HCT116 (cell line): Measurements from ENCODE around the gene FOXP1. TPM values are rescaled to one million over a fixed set of nuclear protein-coding genes. Genes with fewer than 3 reads are reported as not detected.

Experiments used
- ATAC-seq: fragments of 200-7000 bp; cut with Tn5 transposase; 2 replicates; pipeline ENCODE4 v1.9.1; 2020; ENCODE audit warnings: mild to moderate bottlenecking, moderate library complexity
- BruUV-seq: library from RNA; stranded (reverse); fragments of 400-500 nt; replicated peaks from 2 replicates; lab custom pipeline; 2021; lab: Mats Ljungman, UMichigan
- CTCF ChIA-PET: fragments of 300-600 bp; sonication (Branson Sonifier 250); formaldehyde crosslinking; loops from one replicate; lab custom pipeline; 2021; ENCODE audit warnings: antibody characterized with exemption; lab: Charles Lee
- POLR2A ChIA-PET: fragments of 300-600, 350-600 bp; sonication (Branson Sonifier 250); formaldehyde crosslinking; loops from one replicate; lab custom pipeline; 2021; ENCODE audit warnings: antibody characterized with exemption; lab: Charles Lee
- RAD21 ChIA-PET, 2 experiments: fragments of 300-600 bp; sonication (Branson Sonifier 250); formaldehyde crosslinking; loops; one replicate each; lab custom pipeline; 2023; ENCODE audit warnings: low total read pairs in 2 of 2; ENCODE audit not compliant: uncharacterized antibody in 2 of 2, unreplicated experiment in 2 of 2, low non-redundant PET in 1 of 2; lab: Charles Lee
- DNase-seq: peaks from one replicate; pipeline ENCODE4 v3.0.0-alpha.2; 2010; ENCODE audit warnings: low read depth, low spot score
- H2AFZ ChIP-seq: fragments of 200-600 bp; shearing (Covaris generic), sonication (generic); 2 replicates; pipeline ENCODE4 v1.6.1; 2017; ENCODE audit warnings: low read depth, mixed run types, mixed read lengths, antibody characterized with exemption, low read length; ENCODE audit not compliant: poor library complexity, severe bottlenecking
- H3K27ac ChIP-seq: 2 replicates; pipeline ENCODE4 v1.5.1; 2012; ENCODE audit warnings: low read depth, low read length
- H3K27me3 ChIP-seq: fragments of 200-600 bp; sonication (generic); 2 replicates; pipeline ENCODE4 v1.6.1; 2016; ENCODE audit warnings: mixed run types, low read length, mixed read lengths; ENCODE audit not compliant: insufficient read depth
- H3K36me3 ChIP-seq, 2 experiments: fragments of 200-500 bp in 1 of 2; fragments of 200-600 bp in 1 of 2; sonication (Bioruptor generic) in 1 of 2; sonication (generic) in 1 of 2; 2 replicates each; pipeline versions ENCODE4 v1.5.1 to v1.6.1; 2014 to 2016; ENCODE audit warnings: low read length in 2 of 2, inconsistent platforms in 1 of 2, mixed read lengths in 1 of 2, mixed run types in 1 of 2; ENCODE audit not compliant: insufficient read depth in 2 of 2, control insufficient read depth in 1 of 2
- H3K4me1 ChIP-seq, 2 experiments: fragments of 200-600 bp in 1 of 2; sonication (generic) in 1 of 2; 2 replicates each; pipeline versions ENCODE4 v1.5.1 to v1.6.1; 2012 to 2017; ENCODE audit warnings: low read length in 2 of 2, inconsistent platforms in 1 of 2, mild to moderate bottlenecking in 1 of 2, mixed read lengths in 1 of 2, mixed run types in 1 of 2, moderate library complexity in 1 of 2; ENCODE audit not compliant: insufficient read depth in 2 of 2, control insufficient read depth in 1 of 2
- H3K4me2 ChIP-seq: fragments of 200-600 bp; sonication (generic); 2 replicates; pipeline ENCODE4 v1.6.1; 2017; ENCODE audit warnings: mixed run types, low read length, mixed read lengths
- H3K4me3 ChIP-seq, 2 experiments: fragments of 200-600 bp in 1 of 2; sonication (generic) in 1 of 2; replicated peaks in 1 of 2; 2 replicates each; pipeline ENCODE4 v1.5.1; 2011 to 2016; ENCODE audit warnings: low read length in 2 of 2, control low read depth in 1 of 2, low read depth in 1 of 2, mild to moderate bottlenecking in 1 of 2, mixed read lengths in 1 of 2, mixed run types in 1 of 2
- H3K79me2 ChIP-seq: fragments of 200-600 bp; sonication (generic); 2 replicates; pipeline ENCODE4 v1.6.1; 2017; ENCODE audit warnings: mild to moderate bottlenecking, mixed run types, low read length, moderate library complexity, mixed read lengths; ENCODE audit not compliant: insufficient read depth
- H3K9ac ChIP-seq: fragments of 200-600 bp; sonication (generic); 2 replicates; pipeline ENCODE4 v1.6.1; 2016; ENCODE audit warnings: low read length, mixed read lengths
- H3K9me2 ChIP-seq: fragments of 200-600 bp; sonication (generic), shearing (Covaris generic); 2 replicates; pipeline ENCODE4 v1.6.1; 2017; ENCODE audit warnings: mixed run types, mild to moderate bottlenecking, moderate library complexity; ENCODE audit not compliant: insufficient read depth
- H3K9me3 ChIP-seq, 2 experiments: fragments of 200-500 bp in 1 of 2; fragments of 200-600 bp in 1 of 2; sonication (Bioruptor generic) in 1 of 2; sonication (generic) in 1 of 2; 2 replicates each; pipeline ENCODE4 v1.6.1; 2014 to 2017; ENCODE audit warnings: low read length in 2 of 2, mixed read lengths in 2 of 2, inconsistent platforms in 1 of 2, low read depth in 1 of 2, mild to moderate bottlenecking in 1 of 2, mixed run types in 1 of 2, moderate library complexity in 1 of 2; ENCODE audit not compliant: control insufficient read depth in 1 of 2, insufficient read depth in 1 of 2
- H4K20me1 ChIP-seq: fragments of 200-600 bp; sonication (generic), shearing (Covaris generic); 2 replicates; pipeline ENCODE4 v1.6.1; 2017; ENCODE audit warnings: mixed run types, mild to moderate bottlenecking, moderate library complexity; ENCODE audit not compliant: insufficient read depth
- CBX3 ChIP-seq: IDR thresholded peaks from 2 replicates; pipeline ENCODE4 v1.6.1; 2012; ENCODE audit warnings: low read depth
- CEBPB ChIP-seq: IDR thresholded peaks from 2 replicates; pipeline ENCODE4 v1.6.1; 2012; ENCODE audit warnings: low read depth
- EGR1 ChIP-seq: IDR thresholded peaks from 2 replicates; pipeline ENCODE4 v1.6.1; 2012; ENCODE audit warnings: low read depth
- ELF1 ChIP-seq: IDR thresholded peaks from 2 replicates; pipeline ENCODE4 v1.6.1; 2012; ENCODE audit warnings: low read depth, borderline replicate concordance
- EZH2phosphoT487 ChIP-seq: fragments of 200-600 bp; IDR thresholded peaks from 2 replicates; pipeline ENCODE4 v1.6.1; 2018; ENCODE audit warnings: antibody characterized with exemption, borderline replicate concordance
- JUND ChIP-seq: IDR thresholded peaks from 2 replicates; pipeline ENCODE4 v1.6.1; 2012
- POLR2AphosphoS5 ChIP-seq: IDR thresholded peaks from 2 replicates; pipeline ENCODE4 v1.6.1; 2011; ENCODE audit warnings: mild to moderate bottlenecking, low read depth, low read length, moderate library complexity
- SIN3A ChIP-seq: IDR thresholded peaks from 2 replicates; pipeline ENCODE4 v1.6.1; 2012; ENCODE audit warnings: low read depth
- SP1 ChIP-seq: IDR thresholded peaks from 2 replicates; pipeline ENCODE4 v1.6.1; 2012; ENCODE audit warnings: low read depth
- ZFX ChIP-seq: fragments of 450-650 bp; IDR thresholded peaks from 2 replicates; pipeline ENCODE4 v1.6.1; 2017
- intact Hi-C: fragments of 100-400 bp; cut with micrococcal nuclease; formaldehyde crosslinking; loops from 2 replicates; pipeline ENCODE4 v1.10.0; 2022
- total RNA-seq: library from RNA; stranded (reverse); gene quantifications from one replicate; pipeline ENCODE4 v1.2.1, GENCODE V29; 2021; ENCODE audit not compliant: unreplicated experiment
- TF ChIP-seq, protein P1 (sequence below): IDR thresholded peaks from 2 replicates; pipeline ENCODE4 v1.6.1; 2011; ENCODE audit warnings: mild to moderate bottlenecking, low read length, moderate library complexity; ENCODE audit not compliant: insufficient replicate concordance; ENCODE audit errors: extremely low read depth
- TF ChIP-seq, protein P2 (sequence below): IDR thresholded peaks from 2 replicates; pipeline ENCODE4 v1.6.1; 2012

Gene FOXP1
- total RNA-seq, 1 experiment from 2014 or later: 11.4 TPM

DNA sequence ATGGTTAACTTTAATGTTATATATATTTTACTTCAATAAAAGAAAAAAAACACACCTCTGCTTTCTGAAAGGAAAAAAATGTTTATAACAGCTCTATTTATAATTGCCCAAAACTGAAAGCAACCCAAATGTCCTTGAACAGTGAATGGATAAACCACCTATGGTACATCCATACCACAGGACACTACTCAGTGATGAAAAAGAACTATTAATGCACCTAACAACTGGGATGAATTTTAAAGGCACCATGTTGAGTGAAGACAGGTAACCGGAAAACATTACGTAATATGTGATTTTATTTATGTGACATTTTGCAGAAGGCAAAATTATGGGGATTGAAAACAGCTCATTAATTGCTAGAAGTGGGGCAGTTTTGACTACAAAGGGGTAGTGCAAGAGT, 23.8 kb upstream of the FOXP1 start:
- TF ChIP-seq SP1: no peak
- no peak for TF ChIP-seq CBX3
- TF ChIP-seq SIN3A: no peak
- TF ChIP-seq ZFX: no peak
- TF ChIP-seq, protein P1, sequence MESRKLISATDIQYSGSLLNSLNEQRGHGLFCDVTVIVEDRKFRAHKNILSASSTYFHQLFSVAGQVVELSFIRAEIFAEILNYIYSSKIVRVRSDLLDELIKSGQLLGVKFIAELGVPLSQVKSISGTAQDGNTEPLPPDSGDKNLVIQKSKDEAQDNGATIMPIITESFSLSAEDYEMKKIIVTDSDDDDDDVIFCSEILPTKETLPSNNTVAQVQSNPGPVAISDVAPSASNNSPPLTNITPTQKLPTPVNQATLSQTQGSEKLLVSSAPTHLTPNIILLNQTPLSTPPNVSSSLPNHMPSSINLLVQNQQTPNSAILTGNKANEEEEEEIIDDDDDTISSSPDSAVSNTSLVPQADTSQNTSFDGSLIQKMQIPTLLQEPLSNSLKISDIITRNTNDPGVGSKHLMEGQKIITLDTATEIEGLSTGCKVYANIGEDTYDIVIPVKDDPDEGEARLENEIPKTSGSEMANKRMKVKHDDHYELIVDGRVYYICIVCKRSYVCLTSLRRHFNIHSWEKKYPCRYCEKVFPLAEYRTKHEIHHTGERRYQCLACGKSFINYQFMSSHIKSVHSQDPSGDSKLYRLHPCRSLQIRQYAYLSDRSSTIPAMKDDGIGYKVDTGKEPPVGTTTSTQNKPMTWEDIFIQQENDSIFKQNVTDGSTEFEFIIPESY: no peak
- DNase-seq: no peak
- Histone ChIP-seq H2AFZ (no peak overlapping the region), H3K9ac (no peak overlapping the region), H3K27me3 (no peaks in the 10 kb centered on the region), H3K9me2 (no peaks in the 10 kb centered on the region), H3K36me3 (no peaks in the 10 kb centered on the region), H3K4me1 (no peaks in the 10 kb centered on the region), H3K9me3 (no peaks in the 10 kb centered on the region), H3K27ac (no peak overlapping the region), H3K4me3 (no peak overlapping the region), H3K4me2 (no peak overlapping the region), H3K79me2 (no peaks in the 10 kb centered on the region), H4K20me1 (no peaks in the 10 kb centered on the region)
- ChIA-PET RAD21 (no interaction called here), CTCF (no interaction called here), POLR2A (no interaction called here)
- BruUV-seq: no TSS peak
- intact Hi-C loops: loop anchor here (10.0 kb wide), 1 partner anchor 63 kb away; no protein-coding TSS in a partner anchor
- no peak for ATAC-seq

GRCh38 chr3:71606582-71606981, 23.1 kb upstream of the FOXP1 start:
- no peak for TF ChIP-seq SIN3A
- no peak for TF ChIP-seq CBX3
- TF ChIP-seq POLR2AphosphoS5: no peak
- TF ChIP-seq EZH2phosphoT487: no peak
- TF ChIP-seq EGR1: no peak
- TF ChIP-seq, protein P2, sequence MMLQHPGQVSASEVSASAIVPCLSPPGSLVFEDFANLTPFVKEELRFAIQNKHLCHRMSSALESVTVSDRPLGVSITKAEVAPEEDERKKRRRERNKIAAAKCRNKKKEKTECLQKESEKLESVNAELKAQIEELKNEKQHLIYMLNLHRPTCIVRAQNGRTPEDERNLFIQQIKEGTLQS: no peak
- TF ChIP-seq, protein P1: no peak
- no peak for TF ChIP-seq JUND
- TF ChIP-seq ELF1: no peak
- no peak for TF ChIP-seq CEBPB
- Histone ChIP-seq H3K36me3 (no peaks in the 10 kb centered on the region), H3K9me2 (no peaks in the 10 kb centered on the region), H3K9me3 (no peaks in the 10 kb centered on the region), H4K20me1 (no peaks in the 10 kb centered on the region), H3K4me1 (peaks cover 0 to 7% of the 10 kb centered on the region in 2 experiments; a peak in 1 of 4 replicates), H3K27ac (no peak overlapping the region), H3K4me3 (no peak overlapping the region), H2AFZ (no peak overlapping the region), H3K4me2 (no peak overlapping the region), H3K9ac (no peak overlapping the region), H3K27me3 (no peaks in the 10 kb centered on the region), H3K79me2 (no peaks in the 10 kb centered on the region)
- BruUV-seq: no TSS peak
- intact Hi-C loops: loop anchor here (10.0 kb wide), 1 partner anchor 62 kb away; no protein-coding TSS in a partner anchor
- ATAC-seq (no peak), DNase-seq (no peak)
- ChIA-PET POLR2A (no interaction called here), RAD21 (no interaction called here), CTCF (no interaction called here)
